Liver (tissue), 3 donors: ENCODE data around the gene ALK.

ENCODE experiments used
- GABPA ChIP-seq, 2 donors: IDR thresholded peaks in 1 of 2; conservative IDR thresholded peaks in 1 of 2; 2 replicates each; pipeline ENCODE4 v1.6.1; 2016; ENCODE audit warnings: antibody characterized with exemption in 2 of 2, mild to moderate bottlenecking in 1 of 2, moderate library complexity in 1 of 2
- HNF4G ChIP-seq: IDR thresholded peaks from 2 replicates; pipeline ENCODE4 v1.6.1; 2016; ENCODE audit warnings: antibody characterized with exemption
- JUND ChIP-seq, 2 donors: IDR thresholded peaks; 2 replicates each; pipeline ENCODE4 v1.6.1; 2016; ENCODE audit warnings: antibody characterized with exemption in 2 of 2
- NR2F2 ChIP-seq: IDR thresholded peaks from 2 replicates; pipeline ENCODE4 v1.6.1; 2016; ENCODE audit warnings: antibody characterized with exemption
- RXRA ChIP-seq, 2 donors: IDR thresholded peaks; 2 replicates each; pipeline ENCODE4 v1.6.1; 2017 to 2018; ENCODE audit warnings: antibody characterized with exemption in 2 of 2, mild to moderate bottlenecking in 1 of 2
- SP1 ChIP-seq: IDR thresholded peaks from 2 replicates; pipeline ENCODE4 v1.6.1; 2018; ENCODE audit warnings: antibody characterized with exemption, mild to moderate bottlenecking
- TAF1 ChIP-seq: conservative IDR thresholded peaks from 2 replicates; pipeline ENCODE4 v1.6.1; 2016; ENCODE audit warnings: antibody characterized with exemption, mild to moderate bottlenecking
- YY1 ChIP-seq: IDR thresholded peaks from 2 replicates; pipeline ENCODE4 v1.6.1; 2016; ENCODE audit warnings: antibody characterized with exemption, mild to moderate bottlenecking
- TF ChIP-seq, protein P1 (sequence below): fragments of 150-350 bp; IDR thresholded peaks from 2 replicates; pipeline ENCODE4 v1.5.1; 2017; ENCODE audit warnings: improper control_type of control experiment, low read depth, low read length; ENCODE audit not compliant: missing input control
- TF ChIP-seq, protein P2 (sequence below): IDR thresholded peaks from 2 replicates; pipeline ENCODE4 v1.6.1; 2016; ENCODE audit warnings: antibody characterized with exemption
- TF ChIP-seq, protein P3 (sequence below): IDR thresholded peaks from 2 replicates; pipeline ENCODE4 v1.6.1; 2016; ENCODE audit warnings: antibody characterized with exemption
- TF ChIP-seq, protein P4 (sequence below): IDR thresholded peaks from 2 replicates; pipeline ENCODE4 v1.6.1; 2016; ENCODE audit warnings: antibody characterized with exemption
- donor health status: healthy.
- donor health status: healthy.

DNA sequence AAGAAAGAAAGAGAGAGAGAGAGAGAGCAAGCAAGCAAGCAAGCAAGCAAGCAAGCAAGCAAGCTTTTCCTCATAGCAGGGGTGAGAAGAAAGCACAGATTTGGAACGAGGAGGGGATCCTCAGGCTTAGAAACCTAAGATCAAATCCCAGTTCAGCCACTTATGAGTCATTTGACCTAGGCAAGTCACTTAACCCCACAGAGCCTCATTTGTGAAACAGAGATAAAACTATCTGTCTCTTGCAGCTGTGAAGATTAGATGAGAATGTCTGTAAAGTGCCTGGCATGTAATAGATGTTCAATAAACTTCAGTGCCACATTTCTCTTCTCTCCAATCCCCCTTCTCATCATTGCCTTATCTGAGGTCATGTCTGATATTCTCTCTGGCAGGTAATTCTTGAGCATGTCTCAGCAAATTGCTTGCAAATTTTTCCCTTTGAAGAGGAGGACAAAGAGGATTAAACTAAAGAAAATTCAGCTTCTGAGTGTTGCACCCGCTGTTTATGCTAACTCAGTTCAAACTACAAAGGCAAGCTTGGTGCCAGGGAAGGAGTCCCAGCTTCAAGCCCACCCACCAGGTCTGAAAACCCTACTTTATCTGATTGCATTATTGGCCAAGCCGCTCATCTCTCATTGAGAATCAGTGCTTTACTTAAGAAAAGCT lies 20.3 kb downstream of the ALK start:
- TF ChIP-seq, protein P1, sequence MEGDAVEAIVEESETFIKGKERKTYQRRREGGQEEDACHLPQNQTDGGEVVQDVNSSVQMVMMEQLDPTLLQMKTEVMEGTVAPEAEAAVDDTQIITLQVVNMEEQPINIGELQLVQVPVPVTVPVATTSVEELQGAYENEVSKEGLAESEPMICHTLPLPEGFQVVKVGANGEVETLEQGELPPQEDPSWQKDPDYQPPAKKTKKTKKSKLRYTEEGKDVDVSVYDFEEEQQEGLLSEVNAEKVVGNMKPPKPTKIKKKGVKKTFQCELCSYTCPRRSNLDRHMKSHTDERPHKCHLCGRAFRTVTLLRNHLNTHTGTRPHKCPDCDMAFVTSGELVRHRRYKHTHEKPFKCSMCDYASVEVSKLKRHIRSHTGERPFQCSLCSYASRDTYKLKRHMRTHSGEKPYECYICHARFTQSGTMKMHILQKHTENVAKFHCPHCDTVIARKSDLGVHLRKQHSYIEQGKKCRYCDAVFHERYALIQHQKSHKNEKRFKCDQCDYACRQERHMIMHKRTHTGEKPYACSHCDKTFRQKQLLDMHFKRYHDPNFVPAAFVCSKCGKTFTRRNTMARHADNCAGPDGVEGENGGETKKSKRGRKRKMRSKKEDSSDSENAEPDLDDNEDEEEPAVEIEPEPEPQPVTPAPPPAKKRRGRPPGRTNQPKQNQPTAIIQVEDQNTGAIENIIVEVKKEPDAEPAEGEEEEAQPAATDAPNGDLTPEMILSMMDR: no peak
- no peak for TF ChIP-seq TAF1
- TF ChIP-seq, protein P2, sequence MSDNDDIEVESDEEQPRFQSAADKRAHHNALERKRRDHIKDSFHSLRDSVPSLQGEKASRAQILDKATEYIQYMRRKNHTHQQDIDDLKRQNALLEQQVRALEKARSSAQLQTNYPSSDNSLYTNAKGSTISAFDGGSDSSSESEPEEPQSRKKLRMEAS: no peak
- no peak for TF ChIP-seq JUND (IDR thresholded peaks at IDR 0.05)
- TF ChIP-seq SP1: no peak
- no peak for TF ChIP-seq YY1
- TF ChIP-seq, protein P3, sequence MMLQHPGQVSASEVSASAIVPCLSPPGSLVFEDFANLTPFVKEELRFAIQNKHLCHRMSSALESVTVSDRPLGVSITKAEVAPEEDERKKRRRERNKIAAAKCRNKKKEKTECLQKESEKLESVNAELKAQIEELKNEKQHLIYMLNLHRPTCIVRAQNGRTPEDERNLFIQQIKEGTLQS: no peak
- TF ChIP-seq RXRA (IDR thresholded peaks at IDR 0.05): no peak
- TF ChIP-seq GABPA (IDR thresholded peaks at IDR 0.05 in 1 of 2, conservative IDR thresholded peaks at IDR 0.05 in 1 of 2): no peak
- no peak for TF ChIP-seq NR2F2
- TF ChIP-seq HNF4G: no peak
- TF ChIP-seq, protein P4, sequence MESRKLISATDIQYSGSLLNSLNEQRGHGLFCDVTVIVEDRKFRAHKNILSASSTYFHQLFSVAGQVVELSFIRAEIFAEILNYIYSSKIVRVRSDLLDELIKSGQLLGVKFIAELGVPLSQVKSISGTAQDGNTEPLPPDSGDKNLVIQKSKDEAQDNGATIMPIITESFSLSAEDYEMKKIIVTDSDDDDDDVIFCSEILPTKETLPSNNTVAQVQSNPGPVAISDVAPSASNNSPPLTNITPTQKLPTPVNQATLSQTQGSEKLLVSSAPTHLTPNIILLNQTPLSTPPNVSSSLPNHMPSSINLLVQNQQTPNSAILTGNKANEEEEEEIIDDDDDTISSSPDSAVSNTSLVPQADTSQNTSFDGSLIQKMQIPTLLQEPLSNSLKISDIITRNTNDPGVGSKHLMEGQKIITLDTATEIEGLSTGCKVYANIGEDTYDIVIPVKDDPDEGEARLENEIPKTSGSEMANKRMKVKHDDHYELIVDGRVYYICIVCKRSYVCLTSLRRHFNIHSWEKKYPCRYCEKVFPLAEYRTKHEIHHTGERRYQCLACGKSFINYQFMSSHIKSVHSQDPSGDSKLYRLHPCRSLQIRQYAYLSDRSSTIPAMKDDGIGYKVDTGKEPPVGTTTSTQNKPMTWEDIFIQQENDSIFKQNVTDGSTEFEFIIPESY: no peak
